K562 (cell line): ENCODE measurements around the gene CACNA2D4. TPM values are rescaled to one million over a fixed set of nuclear protein-coding genes. Genes with fewer than 3 reads are reported as not detected.

Experiments
- ATAC-seq: fragments of 200-7000 bp; cut with Tn5 transposase; 3 replicates; pipeline ENCODE4 v1.9.1; 2020; ENCODE audit warnings: moderate library complexity
- BruUV-seq: library from RNA; stranded (reverse); fragments of 400-500 nt; replicated peaks from 2 replicates; lab custom pipeline; 2021; lab: Mats Ljungman, UMichigan
- CTCF ChIA-PET: fragments of 300-600 bp; formaldehyde crosslinking; extraction: SDS; loops from one replicate; lab custom pipeline; 2021; ENCODE audit warnings: low intra/inter-chr PET ratio; lab: Yijun Ruan, JAX
- POLR2A ChIA-PET: fragments of 300-600, 350-650 bp; sonication (Branson Sonifier 250); formaldehyde crosslinking; extraction: SDS; loops from one replicate; lab custom pipeline; 2021; ENCODE audit warnings: antibody characterized with exemption, inconsistent platforms; lab: Yijun Ruan, JAX
- DNase-seq, 4 experiments: peaks; one replicate each; pipeline versions ENCODE4 v3.0.0 to v3.0.0-alpha.2; 2011 to 2018; ENCODE audit warnings: low spot score in 3 of 4, mixed read lengths in 3 of 4; ENCODE audit errors: extremely low read depth in 1 of 4
- FAIRE-seq: peaks from 2 replicates; lab custom pipeline; 2011; peaks lifted over from hg19 to GRCh38; lab: Jason Lieb, UNC
- H2AFZ ChIP-seq: 2 replicates; pipeline ENCODE4 v1.6.0; 2011; ENCODE audit warnings: low read depth, low read length, control low read depth, inconsistent platforms
- H3K27ac ChIP-seq: fragments of 200-600 bp; 3 replicates; pipeline ENCODE4 v1.8.0; 2011; ENCODE audit warnings: low read depth, mild to moderate bottlenecking, control low read depth, inconsistent platforms, low read length, moderate library complexity, mixed read lengths; ENCODE audit errors: extremely low read depth
- H3K27me3 ChIP-seq, 2 experiments: fragments of 300-600 bp in 1 of 2; 2 replicates in 1 of 2; 3 replicates in 1 of 2; pipeline versions ENCODE4 v1.6.0 to v1.8.0; 2011; ENCODE audit warnings: inconsistent platforms in 2 of 2, low read length in 2 of 2, mild to moderate bottlenecking in 1 of 2, mixed read lengths in 1 of 2, moderate library complexity in 1 of 2; ENCODE audit not compliant: control insufficient read depth in 2 of 2, insufficient read depth in 2 of 2
- H3K36me3 ChIP-seq: fragments of 300-600 bp; 3 replicates; pipeline ENCODE4 v1.8.0; 2011; ENCODE audit warnings: mild to moderate bottlenecking, low read length, inconsistent platforms; ENCODE audit not compliant: control insufficient read depth, insufficient read depth
- H3K4me1 ChIP-seq, 2 experiments: fragments of 200-600 bp in 1 of 2; replicated peaks in 1 of 2; 2 replicates in 1 of 2; 3 replicates in 1 of 2; pipeline versions ENCODE4 v1.5.1 to v1.8.0; 2011; ENCODE audit warnings: inconsistent platforms in 2 of 2, low read length in 2 of 2, mild to moderate bottlenecking in 1 of 2, mixed read lengths in 1 of 2, moderate library complexity in 1 of 2; ENCODE audit not compliant: control insufficient read depth in 2 of 2, insufficient read depth in 2 of 2
- H3K4me2 ChIP-seq: 2 replicates; pipeline ENCODE4 v1.6.1; 2011; ENCODE audit warnings: low read length, control low read depth, inconsistent platforms, mixed read lengths; ENCODE audit not compliant: insufficient read depth
- H3K4me3 ChIP-seq: fragments of 200-600 bp; sonication (generic), shearing (Covaris generic); 2 replicates; pipeline ENCODE4 v1.5.1; 2016; ENCODE audit warnings: control low read depth, inconsistent platforms
- H3K79me2 ChIP-seq: fragments of 200-600 bp; 3 replicates; pipeline ENCODE4 v1.8.0; 2011; ENCODE audit warnings: low read length, inconsistent platforms; ENCODE audit not compliant: control insufficient read depth, insufficient read depth
- H3K9ac ChIP-seq, 2 experiments: 2 replicates each; pipeline versions ENCODE4 v1.6.0 to v1.6.1; 2011; ENCODE audit warnings: low read depth in 2 of 2, low read length in 2 of 2, control low read depth in 1 of 2, inconsistent platforms in 1 of 2, mild to moderate bottlenecking in 1 of 2, mixed read lengths in 1 of 2; ENCODE audit not compliant: insufficient read depth in 1 of 2
- H3K9me1 ChIP-seq: one replicate; pipeline ENCODE4 v1.6.0; 2011; ENCODE audit warnings: inconsistent platforms, mild to moderate bottlenecking, low read length, moderate library complexity; ENCODE audit not compliant: control insufficient read depth, insufficient read depth
- H3K9me3 ChIP-seq: replicated peaks from 2 replicates; pipeline ENCODE4 v1.5.1; 2011; ENCODE audit warnings: low read depth, low read length, inconsistent platforms; ENCODE audit not compliant: control insufficient read depth, insufficient read depth
- H4K20me1 ChIP-seq: replicated peaks from 2 replicates; pipeline ENCODE4 v1.6.1; 2011; ENCODE audit warnings: low read length, inconsistent platforms, mixed read lengths; ENCODE audit not compliant: control insufficient read depth, insufficient read depth
- BCOR ChIP-seq: fragments of 450-650 bp; IDR thresholded peaks from 2 replicates; pipeline ENCODE4 v1.6.1; 2016
- CLOCK ChIP-seq: fragments of 250-450 bp; sonication (Bioruptor Pico); IDR thresholded peaks from 2 replicates; pipeline ENCODE4 v1.4.0; 2020; ENCODE audit warnings: mild to moderate bottlenecking, moderate library complexity, borderline replicate concordance
- HMGN3 ChIP-seq: IDR thresholded peaks from 2 replicates; pipeline ENCODE4 v1.6.1; 2011; ENCODE audit warnings: borderline replicate concordance, low read depth, mild to moderate bottlenecking, mixed read lengths, low read length; ENCODE audit not compliant: insufficient read length; ENCODE audit errors: extremely low read depth
- HSF4 ChIP-seq: fragments of 250-450 bp; sonication (Bioruptor Pico); IDR thresholded peaks from 2 replicates; pipeline ENCODE4 v2.1.2; 2022; ENCODE audit warnings: mild to moderate bottlenecking, moderate library complexity, borderline replicate concordance
- MEIS2 ChIP-seq: fragments of 450-650 bp; IDR thresholded peaks from 2 replicates; pipeline ENCODE4 v1.6.1; 2014; ENCODE audit warnings: mild to moderate bottlenecking; ENCODE audit not compliant: partially characterized antibody
- MIER1 ChIP-seq: fragments of 450-650 bp; IDR thresholded peaks from 2 replicates; pipeline ENCODE4 v1.6.1; 2016; ENCODE audit warnings: antibody characterized with exemption, mild to moderate bottlenecking, low read depth
- MTA2 ChIP-seq: fragments of 450-650 bp; IDR thresholded peaks from 2 replicates; pipeline ENCODE4 v1.6.1; 2016; ENCODE audit warnings: low read depth
- OTX1 ChIP-seq: fragments of 450-650 bp; formaldehyde crosslinking; IDR thresholded peaks from 2 replicates; pipeline ENCODE4 v1.4.0; 2022; ENCODE audit warnings: mild to moderate bottlenecking
- PTTG1 ChIP-seq: fragments of 450-650 bp; IDR thresholded peaks from 2 replicates; pipeline ENCODE4 v1.6.1; 2016; ENCODE audit warnings: low read depth, mild to moderate bottlenecking, missing genetic modification characterization, missing compliant biosample characterization
- XRCC5 ChIP-seq: fragments of 200-400 bp; formaldehyde crosslinking; IDR thresholded peaks from 2 replicates; pipeline ENCODE4 v1.6.1; 2017; ENCODE audit warnings: low read depth, mild to moderate bottlenecking, low read length
- ZNF282 ChIP-seq: sonication (generic); formaldehyde crosslinking; IDR thresholded peaks from 2 replicates; pipeline ENCODE4 v1.8.1; 2023; ENCODE audit warnings: missing genetic modification reagents
- WGBS: fragments of 100-300 bp; shearing (Covaris generic); methylation state at CpG from one replicate; pipeline ENCODE4 v1.1.6; 2016; ENCODE audit warnings: low coverage, mixed read lengths; ENCODE audit not compliant: insufficient coverage; ENCODE audit errors: missing lambda C conversion rate; 5-methylcytosine and 5-hydroxymethylcytosine counted together
- in situ Hi-C: fragments of 300-500 bp; cut with MboI; formaldehyde crosslinking; loops from 4 replicates; pipeline ENCODE4 v1.15.0; 2018; ENCODE audit warnings: inconsistent platforms, mixed read lengths
- intact Hi-C: fragments of 100-400 bp; cut with micrococcal nuclease; formaldehyde crosslinking; loops from 2 replicates; pipeline ENCODE4 v1.14.2; 2022
- polyA plus RNA-seq, 8 experiments: library from polyadenylated mRNA; depleted of rRNA in 4 of 8; stranded (reverse) in 5 of 8; unstranded in 3 of 8; fragments of >200 nt; fragmentation: Nextera tagmentation in 2 of 8; fragmentation: Illumina TruSeq in 1 of 8; extraction: Ambion mirVana in 2 of 8; extraction: Trizol in 1 of 8; gene quantifications; 2 replicates each; pipeline versions ENCODE4 v1.2.1 to v1.2.3, GENCODE V29; 2011 to 2014; ENCODE audit warnings: inconsistent platforms in 1 of 8, missing spikeins in 1 of 8
- total RNA-seq, 7 experiments: library from RNA; depleted of rRNA in 6 of 7; stranded (reverse); fragments of >200 nt in 6 of 7; fragmentation: Illumina TruSeq in 2 of 7; extraction: Trizol in 2 of 7; gene quantifications; 2 replicates each; pipeline versions ENCODE4 v1.2.1 to v1.2.3, GENCODE V29; 2011 to 2021; ENCODE audit warnings: low replicate concordance in 1 of 7
- TF ChIP-seq, protein P1 (sequence below): sonication (generic); formaldehyde crosslinking; IDR thresholded peaks from 2 replicates; pipeline ENCODE4 v1.8.0; 2022; ENCODE audit warnings: missing genetic modification reagents, mild to moderate bottlenecking, borderline replicate concordance
- TF ChIP-seq, protein P2 (sequence below): fragments of 450-650 bp; formaldehyde crosslinking; IDR thresholded peaks from 2 replicates; pipeline ENCODE4 v1.4.0; 2020; ENCODE audit warnings: mild to moderate bottlenecking, moderate library complexity
- TF ChIP-seq, protein P3 (sequence below): fragments of 450-650 bp; IDR thresholded peaks from 2 replicates; pipeline ENCODE4 v1.6.1; 2016; ENCODE audit warnings: low read depth, mild to moderate bottlenecking, moderate library complexity

The CACNA2D4 gene
- total and polyA plus RNA-seq, 9 of the 15 experiments (the other 6 are each of a cell fraction or from before 2014, with no cell fraction given), result 0.04 to 0.69 (median 0.40) TPM; not detected in 3

- WGBS, result 7% methylated on average over 9 of the region's 11 CpGs
- FAIRE-seq, result no peak
Measured at GRCh38 chr12:1829306-1829900, 89.0 kb downstream of the CACNA2D4 start.

More at GRCh38 chr12:1829306-1829900, 89.0 kb downstream of the CACNA2D4 start:
- in situ Hi-C loops (no loop called here), intact Hi-C loops (no loop called here)
- Histone ChIP-seq H3K9me1 (no peaks in the 10 kb centered on the region), H4K20me1 (peaks cover 11% of the 10 kb centered on the region; the same call in 1 of the 2 replicates), H3K36me3 (no peaks in the 10 kb centered on the region), H3K4me1 (peaks cover 0 to 18% of the 10 kb centered on the region in 2 experiments; a peak in 2 of 5 replicates), H3K4me2 (no peak overlapping the region), H3K79me2 (no peaks in the 10 kb centered on the region), H3K27me3 (peaks cover 16 to 76% of the 10 kb centered on the region in 2 experiments; a peak in 3 of 5 replicates), H3K27ac (no peak overlapping the region), H2AFZ (no peak overlapping the region), H3K9me3 (no peaks in the 10 kb centered on the region), H3K4me3 (no peak overlapping the region), H3K9ac (no peak overlapping the region)
- ATAC-seq (no peak), DNase-seq (no peak)
- no TSS peak for BruUV-seq
- ChIA-PET CTCF (no interaction called here), POLR2A (no interaction called here)
- TF ChIP-seq XRCC5 (no peak), ZNF282 (CRISPR knock-in tag) (no peak), HMGN3 (no peak), HSF4 (CRISPR knock-in tag) (no peak), OTX1 (CRISPR knock-in tag) (no peak), MTA2 (no peak), PTTG1 (no peak), CLOCK (no peak), MIER1 (no peak), MEIS2 (no peak), BCOR (no peak)
- TF ChIP-seq, protein P1, sequence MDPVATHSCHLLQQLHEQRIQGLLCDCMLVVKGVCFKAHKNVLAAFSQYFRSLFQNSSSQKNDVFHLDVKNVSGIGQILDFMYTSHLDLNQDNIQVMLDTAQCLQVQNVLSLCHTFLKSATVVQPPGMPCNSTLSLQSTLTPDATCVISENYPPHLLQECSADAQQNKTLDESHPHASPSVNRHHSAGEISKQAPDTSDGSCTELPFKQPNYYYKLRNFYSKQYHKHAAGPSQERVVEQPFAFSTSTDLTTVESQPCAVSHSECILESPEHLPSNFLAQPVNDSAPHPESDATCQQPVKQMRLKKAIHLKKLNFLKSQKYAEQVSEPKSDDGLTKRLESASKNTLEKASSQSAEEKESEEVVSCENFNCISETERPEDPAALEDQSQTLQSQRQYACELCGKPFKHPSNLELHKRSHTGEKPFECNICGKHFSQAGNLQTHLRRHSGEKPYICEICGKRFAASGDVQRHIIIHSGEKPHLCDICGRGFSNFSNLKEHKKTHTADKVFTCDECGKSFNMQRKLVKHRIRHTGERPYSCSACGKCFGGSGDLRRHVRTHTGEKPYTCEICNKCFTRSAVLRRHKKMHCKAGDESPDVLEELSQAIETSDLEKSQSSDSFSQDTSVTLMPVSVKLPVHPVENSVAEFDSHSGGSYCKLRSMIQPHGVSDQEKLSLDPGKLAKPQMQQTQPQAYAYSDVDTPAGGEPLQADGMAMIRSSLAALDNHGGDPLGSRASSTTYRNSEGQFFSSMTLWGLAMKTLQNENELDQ (CRISPR knock-in tag), result no peak
- TF ChIP-seq, protein P2, sequence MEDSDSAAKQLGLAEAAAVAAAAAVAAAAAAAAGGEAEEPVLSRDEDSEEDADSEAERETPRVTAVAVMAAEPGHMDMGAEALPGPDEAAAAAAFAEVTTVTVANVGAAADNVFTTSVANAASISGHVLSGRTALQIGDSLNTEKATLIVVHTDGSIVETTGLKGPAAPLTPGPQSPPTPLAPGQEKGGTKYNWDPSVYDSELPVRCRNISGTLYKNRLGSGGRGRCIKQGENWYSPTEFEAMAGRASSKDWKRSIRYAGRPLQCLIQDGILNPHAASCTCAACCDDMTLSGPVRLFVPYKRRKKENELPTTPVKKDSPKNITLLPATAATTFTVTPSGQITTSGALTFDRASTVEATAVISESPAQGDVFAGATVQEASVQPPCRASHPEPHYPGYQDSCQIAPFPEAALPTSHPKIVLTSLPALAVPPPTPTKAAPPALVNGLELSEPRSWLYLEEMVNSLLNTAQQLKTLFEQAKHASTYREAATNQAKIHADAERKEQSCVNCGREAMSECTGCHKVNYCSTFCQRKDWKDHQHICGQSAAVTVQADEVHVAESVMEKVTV, result no peak
- TF ChIP-seq, protein P3, sequence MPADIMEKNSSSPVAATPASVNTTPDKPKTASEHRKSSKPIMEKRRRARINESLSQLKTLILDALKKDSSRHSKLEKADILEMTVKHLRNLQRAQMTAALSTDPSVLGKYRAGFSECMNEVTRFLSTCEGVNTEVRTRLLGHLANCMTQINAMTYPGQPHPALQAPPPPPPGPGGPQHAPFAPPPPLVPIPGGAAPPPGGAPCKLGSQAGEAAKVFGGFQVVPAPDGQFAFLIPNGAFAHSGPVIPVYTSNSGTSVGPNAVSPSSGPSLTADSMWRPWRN, result no peak
